DND-41 (cell line): ENCODE results near the gene EDN3.

Source experiments
- ATAC-seq: fragments of 200-7000 bp; cut with Tn5 transposase; 3 replicates; pipeline ENCODE4 v1.9.1; 2021; ENCODE audit warnings: low read depth; ENCODE audit not compliant: insufficient read depth
- DNase-seq: peaks from one replicate; pipeline ENCODE4 v3.0.0-alpha.2; 2020
- H2AFZ ChIP-seq: 2 replicates; pipeline ENCODE4 v1.6.0; 2012; ENCODE audit warnings: low read depth, low read length
- H3K27ac ChIP-seq: 2 replicates; pipeline ENCODE4 v1.5.1; 2012; ENCODE audit warnings: low read length, inconsistent platforms
- H3K27me3 ChIP-seq: fragments of 200-600 bp; sonication (generic); 2 replicates; pipeline ENCODE4 v1.6.0; 2012; ENCODE audit warnings: low read length, mild to moderate bottlenecking, inconsistent platforms; ENCODE audit not compliant: insufficient read depth, poor library complexity
- H3K36me3 ChIP-seq: 2 replicates; pipeline ENCODE4 v1.5.1; 2012; ENCODE audit warnings: low read length, inconsistent platforms; ENCODE audit not compliant: insufficient read depth
- H3K4me1 ChIP-seq: 2 replicates; pipeline ENCODE4 v1.5.1; 2012; ENCODE audit warnings: mild to moderate bottlenecking, low read length; ENCODE audit not compliant: insufficient read depth
- H3K4me2 ChIP-seq: 2 replicates; pipeline ENCODE4 v1.6.0; 2012; ENCODE audit warnings: mild to moderate bottlenecking, moderate library complexity, low read length, inconsistent platforms; ENCODE audit not compliant: insufficient read depth
- H3K4me3 ChIP-seq, 2 experiments: fragments of 200-600 bp in 1 of 2; shearing (Covaris generic) in 1 of 2; 2 replicates each; pipeline ENCODE4 v1.5.1; 2012 to 2016; ENCODE audit warnings: inconsistent platforms in 2 of 2, low read length in 2 of 2, mild to moderate bottlenecking in 2 of 2, low read depth in 1 of 2, moderate library complexity in 1 of 2
- H3K79me2 ChIP-seq: 2 replicates; pipeline ENCODE4 v1.6.0; 2012; ENCODE audit warnings: low read length, inconsistent platforms; ENCODE audit not compliant: insufficient read depth
- H3K9ac ChIP-seq: 2 replicates; pipeline ENCODE4 v1.6.0; 2012; ENCODE audit warnings: low read depth, mild to moderate bottlenecking, inconsistent platforms, low read length, moderate library complexity
- H3K9me3 ChIP-seq: 2 replicates; pipeline ENCODE4 v1.5.1; 2012; ENCODE audit warnings: low read length, moderate library complexity, mild to moderate bottlenecking, inconsistent platforms; ENCODE audit not compliant: insufficient read depth, severe bottlenecking
- H4K20me1 ChIP-seq: 2 replicates; pipeline ENCODE4 v1.6.0; 2012; ENCODE audit warnings: low read length; ENCODE audit not compliant: insufficient read depth
- EZH2 ChIP-seq: IDR thresholded peaks from 3 replicates; pipeline ENCODE4 v1.6.1; 2012; ENCODE audit warnings: borderline replicate concordance, low read depth, mild to moderate bottlenecking, moderate library complexity, low read length, inconsistent platforms; ENCODE audit not compliant: severe bottlenecking
- TF ChIP-seq, protein P1 (sequence below): IDR thresholded peaks from 2 replicates; pipeline ENCODE4 v1.5.1; 2012; ENCODE audit warnings: borderline replicate concordance, low read length, moderate library complexity, mild to moderate bottlenecking; ENCODE audit not compliant: poor library complexity, severe bottlenecking; ENCODE audit errors: extremely low read depth

EDN3 gene

DNA sequence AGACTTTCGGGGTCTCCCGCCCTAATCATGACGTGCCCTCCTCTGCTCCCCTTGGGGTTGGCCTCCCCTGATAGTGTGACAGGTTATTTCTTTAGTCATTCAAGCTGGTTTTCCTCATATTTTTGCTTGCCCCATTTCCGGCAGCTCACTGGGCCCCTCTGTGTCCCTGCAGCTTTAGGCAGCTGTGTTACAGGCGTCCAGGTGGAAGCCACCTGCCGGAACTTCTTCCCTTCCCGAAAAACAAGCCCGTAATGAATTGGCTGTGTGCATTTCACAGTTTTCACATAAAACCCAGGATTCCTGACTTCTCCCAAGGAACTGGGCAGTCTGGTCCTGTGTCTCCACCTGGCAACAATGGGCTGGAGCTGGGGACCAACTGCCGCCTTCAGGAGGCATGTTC is 52.6 kb downstream of the EDN3 start:
- ATAC-seq (no peak), DNase-seq (no peak)
- Histone ChIP-seq H2AFZ (no peak overlapping the region), H4K20me1 (no peaks in the 10 kb centered on the region; the same call in 1 of the 2 replicates), H3K27ac (no peak overlapping the region), H3K4me3 (no peak overlapping the region), H3K4me2 (no peak overlapping the region), H3K9me3 (no peaks in the 10 kb centered on the region), H3K9ac (no peak overlapping the region), H3K27me3 (peaks cover 3% of the 10 kb centered on the region), H3K4me1 (no peaks in the 10 kb centered on the region), H3K36me3 (no peaks in the 10 kb centered on the region), H3K79me2 (no peaks in the 10 kb centered on the region)
- TF ChIP-seq, protein P1, sequence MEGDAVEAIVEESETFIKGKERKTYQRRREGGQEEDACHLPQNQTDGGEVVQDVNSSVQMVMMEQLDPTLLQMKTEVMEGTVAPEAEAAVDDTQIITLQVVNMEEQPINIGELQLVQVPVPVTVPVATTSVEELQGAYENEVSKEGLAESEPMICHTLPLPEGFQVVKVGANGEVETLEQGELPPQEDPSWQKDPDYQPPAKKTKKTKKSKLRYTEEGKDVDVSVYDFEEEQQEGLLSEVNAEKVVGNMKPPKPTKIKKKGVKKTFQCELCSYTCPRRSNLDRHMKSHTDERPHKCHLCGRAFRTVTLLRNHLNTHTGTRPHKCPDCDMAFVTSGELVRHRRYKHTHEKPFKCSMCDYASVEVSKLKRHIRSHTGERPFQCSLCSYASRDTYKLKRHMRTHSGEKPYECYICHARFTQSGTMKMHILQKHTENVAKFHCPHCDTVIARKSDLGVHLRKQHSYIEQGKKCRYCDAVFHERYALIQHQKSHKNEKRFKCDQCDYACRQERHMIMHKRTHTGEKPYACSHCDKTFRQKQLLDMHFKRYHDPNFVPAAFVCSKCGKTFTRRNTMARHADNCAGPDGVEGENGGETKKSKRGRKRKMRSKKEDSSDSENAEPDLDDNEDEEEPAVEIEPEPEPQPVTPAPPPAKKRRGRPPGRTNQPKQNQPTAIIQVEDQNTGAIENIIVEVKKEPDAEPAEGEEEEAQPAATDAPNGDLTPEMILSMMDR: no peak
- no peak for TF ChIP-seq EZH2

DNA sequence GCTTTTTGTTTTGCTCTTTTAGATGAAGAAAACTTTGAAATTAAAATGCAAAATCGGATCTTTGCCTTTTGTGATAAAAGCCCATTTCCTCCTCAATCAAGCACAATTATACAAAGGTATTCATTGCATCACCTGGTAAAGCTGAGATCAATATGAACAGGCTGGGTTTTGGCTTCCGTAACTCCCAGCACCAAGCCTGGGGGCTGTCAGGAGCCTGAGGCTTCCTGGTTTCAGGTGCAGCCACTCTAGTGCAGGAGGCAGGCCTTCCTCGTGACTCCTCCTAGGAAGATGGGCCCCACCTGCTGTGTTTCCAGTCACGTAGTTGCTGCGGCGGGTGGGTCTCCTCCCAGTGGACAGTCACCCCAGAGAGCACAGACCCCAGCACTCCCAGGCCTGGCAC is 54.0 kb downstream of the EDN3 start:
- Histone ChIP-seq H3K9ac (no peak overlapping the region), H3K27me3 (peaks cover 3% of the 10 kb centered on the region), H2AFZ (no peak overlapping the region), H3K9me3 (no peaks in the 10 kb centered on the region), H3K4me2 (no peak overlapping the region), H3K79me2 (no peaks in the 10 kb centered on the region), H3K4me3 (no peak overlapping the region), H4K20me1 (no peaks in the 10 kb centered on the region; the same call in 1 of the 2 replicates), H3K36me3 (no peaks in the 10 kb centered on the region), H3K4me1 (no peaks in the 10 kb centered on the region), H3K27ac (no peak overlapping the region)
- DNase-seq (no peak), ATAC-seq (no peak)
- TF ChIP-seq, protein P1: no peak
- no peak for TF ChIP-seq EZH2

DNA sequence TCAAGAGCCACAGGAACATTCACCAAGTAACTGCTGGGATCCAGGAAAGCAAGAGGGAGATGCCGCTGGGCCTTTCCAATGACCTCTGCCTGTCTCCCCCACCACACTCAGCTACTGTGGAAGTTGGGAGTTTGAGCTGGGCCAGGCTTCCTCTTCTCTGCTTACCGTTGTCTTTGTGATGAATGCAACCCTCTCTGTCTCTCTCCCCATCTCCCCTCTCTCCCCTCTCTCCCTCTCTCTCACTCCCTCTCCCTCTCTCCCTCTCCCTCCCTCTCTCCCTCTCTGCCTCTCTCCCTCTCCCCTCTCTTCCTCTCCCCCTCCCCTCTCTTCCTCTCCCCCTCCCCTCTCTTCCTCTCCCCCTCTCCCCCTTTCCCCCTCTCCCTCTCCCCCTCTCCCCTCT is 54.8 kb downstream of the EDN3 start:
- Histone ChIP-seq H3K36me3 (no peaks in the 10 kb centered on the region), H3K27ac (no peak overlapping the region), H3K79me2 (no peaks in the 10 kb centered on the region), H2AFZ (no peak overlapping the region), H3K27me3 (peaks cover 3% of the 10 kb centered on the region), H3K9ac (no peak overlapping the region), H3K9me3 (no peaks in the 10 kb centered on the region), H3K4me3 (no peak overlapping the region), H4K20me1 (no peaks in the 10 kb centered on the region; the same call in 1 of the 2 replicates), H3K4me1 (no peaks in the 10 kb centered on the region), H3K4me2 (no peak overlapping the region)
- ATAC-seq: no peak
- no peak for DNase-seq
- TF ChIP-seq, protein P1: no peak
- TF ChIP-seq EZH2: no peak
